Esophagus muscularis mucosa (tissue), 3 donors: ENCODE measurements around the gene RPS6KA2.

ENCODE experiments used
- CTCF ChIP-seq, 3 experiments: fragments of 200-600 bp in 2 of 3; fragments of 450-650 bp in 1 of 3; sonication (generic) in 2 of 3; IDR thresholded peaks; one replicate each; pipeline ENCODE4 v1.5.1; 2017 to 2019; ENCODE audit warnings: antibody characterized with exemption in 3 of 3, mild to moderate bottlenecking in 2 of 3, moderate library complexity in 1 of 3
- POLR2A ChIP-seq: fragments of 450-650 bp; IDR thresholded peaks from one replicate; pipeline ENCODE4 v1.6.1; 2017; ENCODE audit warnings: antibody characterized with exemption, moderate library complexity, mild to moderate bottlenecking, low read depth
- POLR2AphosphoS5 ChIP-seq, 2 donors: sonication (generic); formaldehyde crosslinking; IDR thresholded peaks; one replicate each; pipeline ENCODE4 v1.6.1; 2017; ENCODE audit warnings: antibody characterized with exemption in 2 of 2

- no peak for TF ChIP-seq POLR2A
- no peak for TF ChIP-seq CTCF (IDR thresholded peaks at IDR 0.05)
- no peak for TF ChIP-seq POLR2AphosphoS5 (IDR thresholded peaks at IDR 0.05)
These were observed 172.1 kb downstream of the RPS6KA2 start for GRCh38 chr6:166454692-166455515.
